CD4-positive, alpha-beta T cell treated with Interleukin-12 subunit alpha and Interleukin-12 subunit beta, for 1 hour (primary cell): ENCODE results near the gene OVOL3.

Experiments used
- DNase-seq: peaks from one replicate; pipeline ENCODE4 v3.0.0-alpha.2; 2020

OVOL3 gene

GRCh38 chr19:36136964-36137686, 26.2 kb downstream of the OVOL3 start:
- no peak for DNase-seq

DNA sequence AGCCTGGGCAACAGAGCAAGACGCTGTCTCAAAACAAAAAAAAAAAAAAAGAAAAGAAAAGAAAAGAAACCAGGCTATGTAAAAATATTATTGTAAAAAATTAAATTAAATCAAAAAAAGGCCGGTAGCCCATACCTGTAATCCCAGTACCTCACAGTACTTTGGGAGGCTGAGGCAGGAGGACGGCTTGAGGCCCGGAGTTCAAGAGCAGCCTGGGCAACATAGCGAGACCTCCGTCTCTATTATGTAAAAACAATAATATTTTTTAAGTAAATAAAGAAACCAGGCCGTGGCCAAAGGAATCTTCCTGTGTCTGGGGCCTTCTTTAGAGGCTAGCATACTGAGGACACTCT, 28.2 kb downstream of the OVOL3 start:
- no peak for DNase-seq

GRCh38 chr19:36139473-36140303, 28.7 kb downstream of the OVOL3 start, which contains the start of gene CAPNS1:
Gene CAPNS1 (plus strand): TSS chr19:36140066. CDS start chr19:36141012, 946 bp downstream.
- DNase-seq: peak; percentile 94

DNA sequence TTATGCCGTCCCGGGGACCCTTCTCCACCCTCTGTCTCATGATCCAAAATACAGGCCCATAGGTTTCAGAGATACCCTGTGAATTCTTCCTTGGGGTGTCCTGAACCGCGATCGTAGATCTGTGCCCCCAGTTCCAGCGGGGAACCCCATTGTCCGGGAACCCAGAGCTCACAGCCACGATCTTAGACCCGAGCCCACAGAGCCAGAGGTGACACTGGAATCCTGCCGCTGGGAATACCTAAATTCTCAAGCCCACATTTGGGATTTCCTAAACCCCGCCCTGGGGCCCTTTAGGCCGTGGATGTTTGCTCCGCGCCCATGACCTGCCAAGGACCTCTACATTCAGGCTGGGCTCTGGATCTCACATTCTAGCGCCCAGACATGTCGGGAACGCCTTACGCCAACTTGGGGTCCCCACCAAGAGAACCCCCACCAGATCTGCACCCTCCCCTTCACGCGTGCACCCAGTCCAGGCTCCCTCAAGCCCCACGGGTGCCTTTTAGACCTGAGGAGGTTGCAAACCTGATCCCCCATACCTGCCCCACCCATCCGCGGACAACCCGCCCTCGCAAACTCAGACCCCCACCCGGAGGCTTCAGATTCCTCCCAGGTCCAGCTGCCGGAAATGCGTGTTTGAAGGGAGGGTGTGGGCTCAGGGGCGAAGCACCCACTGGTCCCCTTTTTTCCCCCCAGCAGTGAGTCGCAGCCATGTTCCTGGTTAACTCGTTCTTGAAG, 29.5 kb downstream of the OVOL3 start:
- DNase-seq: no peak

- peak; percentile 93 for DNase-seq
Observed at GRCh38 chr19:36141039-36141927, 30.3 kb downstream of the OVOL3 start.

DNA sequence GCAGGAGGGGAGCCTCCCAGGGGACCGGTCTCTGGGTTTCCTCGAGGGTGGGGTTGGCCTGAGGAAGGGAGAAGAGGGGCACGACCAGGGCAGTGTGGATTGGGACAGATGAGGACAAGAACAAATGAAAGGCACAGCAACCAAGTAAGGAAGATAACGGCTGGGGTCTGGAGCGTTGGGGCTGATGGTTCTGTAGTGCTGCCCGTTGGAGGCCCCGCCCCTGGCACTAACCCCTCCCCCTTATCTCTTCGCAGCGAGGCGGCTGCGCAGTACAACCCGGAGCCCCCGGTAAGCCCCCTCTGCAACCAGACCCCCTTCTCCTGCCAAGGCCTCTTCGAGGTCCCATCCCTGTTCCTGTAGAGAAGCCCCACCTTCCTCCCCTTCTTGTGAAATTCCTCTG, 31.1 kb downstream of the OVOL3 start:
- no peak for DNase-seq

GRCh38 chr19:36142496-36142895, 31.6 kb downstream of the OVOL3 start:
- DNase-seq: no peak

DNA sequence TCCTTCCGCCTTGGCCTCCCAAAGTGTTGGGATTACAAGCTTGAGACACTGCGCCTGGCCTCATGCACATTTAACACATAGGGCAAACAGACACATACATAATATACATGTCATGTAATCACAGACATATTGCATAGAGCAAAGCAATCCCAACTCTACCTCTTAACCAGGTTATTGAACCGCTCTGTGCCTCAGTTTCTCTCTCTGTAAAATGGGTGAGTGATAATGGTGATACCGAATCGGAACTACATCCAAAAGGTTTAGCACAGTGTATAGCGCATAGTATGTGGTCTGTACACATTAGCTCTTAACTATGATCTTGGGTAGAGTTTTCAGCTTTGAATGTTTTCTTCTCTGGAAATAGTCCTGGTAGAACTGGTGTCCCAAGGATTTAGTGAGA, 33.7 kb downstream of the OVOL3 start:
- no peak for DNase-seq

DNA sequence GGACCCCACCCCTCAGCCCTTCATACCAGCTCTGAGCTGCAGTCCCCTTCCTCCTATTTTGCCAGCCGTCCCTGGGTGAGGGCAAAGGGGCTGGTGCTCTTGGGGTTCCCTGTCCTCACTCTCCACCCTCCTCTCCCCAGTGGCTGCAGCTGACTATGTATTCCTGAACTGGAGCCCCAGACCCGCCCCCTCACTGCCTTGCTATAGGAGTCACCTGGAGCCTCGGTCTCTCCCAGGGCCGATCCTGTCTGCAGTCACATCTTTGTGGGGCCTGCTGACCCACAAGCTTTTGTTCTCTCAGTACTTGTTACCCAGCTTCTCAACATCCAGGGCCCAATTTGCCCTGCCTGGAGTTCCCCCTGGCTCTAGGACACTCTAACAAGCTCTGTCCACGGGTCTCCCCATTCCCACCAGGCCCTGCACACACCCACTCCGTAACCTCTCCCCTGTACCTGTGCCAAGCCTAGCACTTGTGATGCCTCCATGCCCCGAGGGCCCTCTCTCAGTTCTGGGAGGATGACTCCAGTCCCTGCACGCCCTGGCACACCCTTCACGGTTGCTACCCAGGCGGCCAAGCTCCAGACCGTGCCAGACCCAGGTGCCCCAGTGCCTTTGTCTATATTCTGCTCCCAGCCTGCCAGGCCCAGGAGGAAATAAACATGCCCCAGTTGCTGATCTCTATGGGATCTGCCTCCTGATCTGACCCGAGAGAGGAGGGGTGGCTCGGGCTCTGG, 38.9 kb downstream of the OVOL3 start:
- no peak for DNase-seq

DNA sequence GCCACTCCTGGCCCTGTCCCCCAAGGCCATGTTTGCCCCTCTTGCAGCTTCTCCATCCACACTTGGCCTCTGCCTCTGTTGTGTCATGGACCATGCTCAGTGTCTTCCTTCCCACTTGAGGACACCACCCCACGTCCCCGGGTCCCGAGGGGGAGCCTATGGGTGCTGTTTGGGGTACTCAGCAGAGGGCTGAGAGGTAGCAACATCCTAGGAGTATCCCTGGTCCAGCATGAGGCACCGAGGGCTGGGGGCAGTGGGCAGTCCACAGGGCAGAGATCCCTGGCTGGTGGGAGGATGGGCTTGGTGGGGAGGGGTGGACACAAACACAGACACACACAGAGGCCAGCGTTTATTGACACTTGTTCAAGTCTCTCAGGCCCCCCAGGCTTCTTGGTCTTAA, 39.6 kb downstream of the OVOL3 start:
- DNase-seq: no peak

- DNase-seq: no peak
Observed at GRCh38 chr19:36151144-36152018, 40.4 kb downstream of the OVOL3 start.

- DNase-seq: no peak
Observed at GRCh38 chr19:36152019-36152351, 41.0 kb downstream of the OVOL3 start.

- DNase-seq: no peak
Observed at GRCh38 chr19:36152352-36153091, 41.6 kb downstream of the OVOL3 start, which contains the start of gene COX7A1. Gene COX7A1 (minus strand): TSS chr19:36152447. CDS start chr19:36152407, 40 bp downstream.

DNA sequence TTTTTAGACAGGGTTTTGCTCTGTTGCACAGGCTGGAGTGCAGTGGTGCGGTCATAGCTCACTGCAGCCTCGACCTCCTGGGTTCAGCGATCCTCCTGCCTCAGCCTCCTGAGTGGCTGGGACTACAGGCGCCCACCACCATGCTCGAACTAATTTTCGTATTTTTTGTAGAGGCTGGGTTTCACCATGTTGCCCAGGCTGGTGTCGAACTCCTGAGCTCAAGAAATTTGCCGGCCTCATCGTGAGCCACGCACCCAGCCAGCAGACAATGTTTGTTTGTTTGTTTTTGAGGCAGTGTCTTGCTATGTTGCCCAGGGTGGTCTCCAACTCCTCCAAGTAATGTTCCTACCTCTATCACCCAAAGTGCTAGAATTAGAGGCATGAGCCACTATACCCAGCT, 42.2 kb downstream of the OVOL3 start:
- DNase-seq: no peak

GRCh38 chr19:36160821-36161596, 50.1 kb downstream of the OVOL3 start:
- DNase-seq: no peak
